Gastrocnemius medialis (tissue), 4 donors: ENCODE measurements around the gene BAK1. TPM values are rescaled to one million over a fixed set of nuclear protein-coding genes. Genes with fewer than 3 reads are reported as not detected.

Experiments used
- ATAC-seq, 2 donors: fragments of 150-250 bp; one replicate each; pipeline ENCODE4 v1.9.1; 2016
- DNase-seq, 2 donors: peaks; one replicate each; pipeline ENCODE4 v3.0.0-alpha.2; 2019
- H3K27ac ChIP-seq, 4 donors: fragments of 200-600 bp; sonication (generic); 1 replicate in 1 of 4; 2 replicates in 3 of 4; pipeline ENCODE4 v1.5.1; 2016 to 2018; ENCODE audit warnings: mild to moderate bottlenecking in 2 of 4, moderate library complexity in 1 of 4
- H3K27me3 ChIP-seq, 3 donors: fragments of 200-600 bp; sonication (generic) in 2 of 3; 1 replicate in 1 of 3; 2 replicates in 2 of 3; pipeline versions ENCODE4 v1.5.1 to v1.6.0; 2016 to 2019; ENCODE audit warnings: mild to moderate bottlenecking in 1 of 3, moderate library complexity in 1 of 3
- H3K36me3 ChIP-seq, 2 donors: fragments of 200-600 bp; sonication (generic) in 1 of 2; one replicate each; pipeline ENCODE4 v1.5.1; 2017 to 2018
- H3K4me1 ChIP-seq, 2 donors: fragments of 200-600 bp; sonication (generic) in 1 of 2; one replicate each; pipeline ENCODE4 v1.5.1; 2016 to 2017; ENCODE audit warnings: mild to moderate bottlenecking in 2 of 2
- H3K4me3 ChIP-seq, 4 donors: fragments of 200-600 bp; sonication (generic) in 3 of 4; 1 replicate in 1 of 4; 2 replicates in 3 of 4; pipeline ENCODE4 v1.5.1; 2016 to 2019; ENCODE audit warnings: mild to moderate bottlenecking in 2 of 4
- H3K9me3 ChIP-seq, 3 donors: fragments of 200-600 bp; sonication (generic) in 2 of 3; 1 replicate in 1 of 3; 2 replicates in 2 of 3; pipeline ENCODE4 v1.5.1; 2016 to 2019
- CTCF ChIP-seq, 5 experiments: fragments of 450-650 bp in 3 of 5; fragments of 200-600 bp in 2 of 5; sonication (generic) in 2 of 5; IDR thresholded peaks in 4 of 5; conservative IDR thresholded peaks in 1 of 5; 1 replicate in 4 of 5; 2 replicates in 1 of 5; pipeline ENCODE4 v1.5.1; 2016 to 2019; ENCODE audit warnings: antibody characterized with exemption in 5 of 5, mild to moderate bottlenecking in 3 of 5, moderate library complexity in 3 of 5
- POLR2A ChIP-seq, 2 donors: fragments of 450-650 bp; IDR thresholded peaks; one replicate each; pipeline ENCODE4 v1.6.1; 2017; ENCODE audit warnings: antibody characterized with exemption in 2 of 2, mild to moderate bottlenecking in 2 of 2, moderate library complexity in 2 of 2
- in situ Hi-C, 4 donors: fragments of 200-750 bp; cut with MboI; loops; one replicate each; pipeline versions ENCODE4 v1.15.0 to v1.8.0; 2017; ENCODE audit warnings: low sequenced_read_pairs in 4 of 4
- intact Hi-C: fragments of 100-400 bp; cut with DNase I; formaldehyde crosslinking; loops from one replicate; pipeline ENCODE4 v1.15.1; 2023; ENCODE audit warnings: low total_unique reads
- total RNA-seq, 4 donors: library from RNA; depleted of rRNA; stranded (reverse); fragments of >200 nt; gene quantifications; one replicate each; pipeline versions ENCODE4 v1.1.0 to v1.2.3, GENCODE V29; 2016

The BAK1 gene
- total RNA-seq, 4 donors from 2014 or later, result 5.8 to 11.7 (median 8.2) TPM

- Histone ChIP-seq H3K36me3 (no peaks in the 10 kb centered on the region), H3K27me3 (no peaks in the 10 kb centered on the region), H3K27ac (peak overlapping the region; percentile 92 to 95 (median 94)), H3K4me1 (peaks cover 29 to 34% of the 10 kb centered on the region in 2 donors), H3K9me3 (no peaks in the 10 kb centered on the region), H3K4me3 (peak overlapping the region in 1 of 4 donors; percentile 8)
- intact Hi-C loops (no loop called here), in situ Hi-C loops (no loop called here)
- peak in 1 of 2 donors; percentile 56 for DNase-seq
- peak; percentile 4 to 23 for ATAC-seq
- peak in 1 of 5 experiments; percentile 9 for TF ChIP-seq CTCF (IDR thresholded peaks at IDR 0.05 in 4 of 5, conservative IDR thresholded peaks at IDR 0.05 in 1 of 5)
- no peak for TF ChIP-seq POLR2A (IDR thresholded peaks at IDR 0.05)
Observed at GRCh38 chr6:33590531-33591198, 10.6 kb upstream of the BAK1 start.

- in situ Hi-C loops, result loop anchor here (5.0 to 10.0 kb wide), 6 partner anchors 45 to 175 kb away; no protein-coding TSS in a partner anchor
- peak; percentile 88 to 89 for ATAC-seq
Observed at GRCh38 chr6:33589731-33590530, 9.9 kb upstream of the BAK1 start.

GRCh38 chr6:33589392-33589730, 9.3 kb upstream of the BAK1 start:
- H3K27ac ChIP-seq, result peak overlapping the region; percentile 92 to 95 (median 94)
- in situ Hi-C loops, result loop anchor here (5.0 to 10.0 kb wide), 6 partner anchors 45 to 175 kb away; no protein-coding TSS in a partner anchor
- peaks cover 33 to 39% of the 10 kb centered on the region in 2 donors for H3K4me1 ChIP-seq
- no peaks in the 10 kb centered on the region for H3K9me3 ChIP-seq
- H3K27me3 ChIP-seq, result no peaks in the 10 kb centered on the region
- ATAC-seq (no peak), DNase-seq (no peak)
- TF ChIP-seq POLR2A (IDR thresholded peaks at IDR 0.05) (no peak), CTCF (IDR thresholded peaks at IDR 0.05 in 4 of 5, conservative IDR thresholded peaks at IDR 0.05 in 1 of 5) (no peak)
- H3K4me3 ChIP-seq, result no peak overlapping the region
- intact Hi-C loops, result loop anchor here (1.0 to 10.0 kb wide), 5 partner anchors 18 to 565 kb away; partner anchors contain the start of gene LEMD2
- no peaks in the 10 kb centered on the region for H3K36me3 ChIP-seq

More at GRCh38 chr6:33589731-33590530, 9.9 kb upstream of the BAK1 start:
- H3K9me3 ChIP-seq, result no peaks in the 10 kb centered on the region
- intact Hi-C loops, result loop anchor here (1.0 to 10.0 kb wide), 5 partner anchors 17 to 565 kb away; partner anchors contain the start of gene LEMD2
- H3K4me1 ChIP-seq, result peaks cover 33 to 39% of the 10 kb centered on the region in 2 donors
- H3K36me3 ChIP-seq, result no peaks in the 10 kb centered on the region
- TF ChIP-seq CTCF (IDR thresholded peaks at IDR 0.05 in 4 of 5, conservative IDR thresholded peaks at IDR 0.05 in 1 of 5), result peak; percentile 80 to 94 (median 86)
- TF ChIP-seq POLR2A (IDR thresholded peaks at IDR 0.05), result no peak
- H3K4me3 ChIP-seq, result peak overlapping the region in 2 of 4 donors; percentile 8 to 20
- H3K27me3 ChIP-seq, result no peaks in the 10 kb centered on the region
- peak overlapping the region; percentile 92 to 95 (median 94) for H3K27ac ChIP-seq
- DNase-seq, result peak; percentile 86 to 90

GRCh38 chr6:33588894-33589293, 8.8 kb upstream of the BAK1 start:
- in situ Hi-C loops (loop anchor here (5.0 to 10.0 kb wide), 6 partner anchors 46 to 176 kb away; no protein-coding TSS in a partner anchor), intact Hi-C loops (loop anchor here (1.0 to 10.0 kb wide), 5 partner anchors 18 to 566 kb away; partner anchors contain the start of gene LEMD2)
- peaks cover 33 to 39% of the 10 kb centered on the region in 2 donors for H3K4me1 ChIP-seq
- TF ChIP-seq CTCF (IDR thresholded peaks at IDR 0.05 in 4 of 5, conservative IDR thresholded peaks at IDR 0.05 in 1 of 5), result no peak
- TF ChIP-seq POLR2A (IDR thresholded peaks at IDR 0.05), result no peak
- H3K27ac ChIP-seq, result peak overlapping the region; percentile 92 to 95 (median 94)
- no peaks in the 10 kb centered on the region for H3K27me3 ChIP-seq
- no peak overlapping the region for H3K4me3 ChIP-seq
- no peaks in the 10 kb centered on the region for H3K36me3 ChIP-seq
- DNase-seq (no peak), ATAC-seq (no peak)
- H3K9me3 ChIP-seq, result no peaks in the 10 kb centered on the region
